PC-3 (cell line): Measurements from ENCODE around the gene PDXK. TPM values are rescaled to one million over a fixed set of nuclear protein-coding genes. Genes with fewer than 3 reads are reported as not detected.
A peak's percentile ranks its signal among the peaks of the same experiment; 100 is the strongest.

Source experiments
- ATAC-seq: fragments of 200-7000 bp; cut with Tn5 transposase; 2 replicates; pipeline ENCODE4 v1.9.1; 2020; ENCODE audit warnings: mild to moderate bottlenecking, moderate library complexity
- BruUV-seq: library from RNA; stranded (reverse); fragments of 400-500 nt; replicated peaks from 2 replicates; lab custom pipeline; 2021; lab: Mats Ljungman, UMichigan
- CTCF ChIA-PET: fragments of 300-600 bp; sonication (Branson Sonifier 250); formaldehyde crosslinking; loops from one replicate; lab custom pipeline; 2022; ENCODE audit warnings: antibody characterized with exemption; lab: Charles Lee
- POLR2A ChIA-PET: fragments of 300-600 bp; sonication (Branson Sonifier 250); formaldehyde crosslinking; loops from one replicate; lab custom pipeline; 2022; ENCODE audit warnings: antibody characterized with exemption; ENCODE audit not compliant: unreplicated experiment; lab: Charles Lee
- DNase-seq: peaks from one replicate; pipeline ENCODE4 v3.0.0-alpha.2; 2015
- H2AFZ ChIP-seq: fragments of 300-600 bp; sonication (generic); 2 replicates; pipeline ENCODE4 v1.6.0; 2016; ENCODE audit warnings: antibody characterized with exemption, low read length
- H3F3A ChIP-seq: fragments of 300-600 bp; sonication (generic); one replicate; pipeline ENCODE4 v1.6.0; 2017; ENCODE audit warnings: antibody characterized with exemption, low read length, control low read depth, mild to moderate bottlenecking; ENCODE audit not compliant: unreplicated experiment
- H3K27ac ChIP-seq: fragments of 300-600 bp; sonication (generic); 2 replicates; pipeline ENCODE4 v1.5.1; 2016; ENCODE audit warnings: mild to moderate bottlenecking, low read length
- H3K27me3 ChIP-seq: fragments of 300-600 bp; sonication (generic); 2 replicates; pipeline ENCODE4 v1.6.1; 2016; ENCODE audit warnings: low read length, mixed read lengths
- H3K36me3 ChIP-seq: fragments of 300-600 bp; sonication (generic); 2 replicates; pipeline ENCODE4 v1.6.1; 2016; ENCODE audit warnings: low read depth, mixed run types, low read length, mixed read lengths
- H3K4me1 ChIP-seq: fragments of 300-600 bp; sonication (generic); 2 replicates; pipeline ENCODE4 v1.5.1; 2016; ENCODE audit warnings: low read length; ENCODE audit not compliant: insufficient read depth
- H3K4me2 ChIP-seq: fragments of 300-600 bp; sonication (generic); 2 replicates; pipeline ENCODE4 v1.6.0; 2016; ENCODE audit warnings: low read length
- H3K4me3 ChIP-seq: fragments of 300-600 bp; sonication (generic); 2 replicates; pipeline ENCODE4 v1.5.1; 2016; ENCODE audit warnings: mild to moderate bottlenecking, low read length, mixed read lengths
- H3K79me2 ChIP-seq: fragments of 300-600 bp; sonication (generic); 2 replicates; pipeline ENCODE4 v1.6.1; 2017; ENCODE audit warnings: low read length, mixed read lengths
- H3K9ac ChIP-seq: fragments of 300-600 bp; sonication (generic); 2 replicates; pipeline ENCODE4 v1.6.0; 2016; ENCODE audit warnings: mild to moderate bottlenecking, low read length
- H3K9me2 ChIP-seq: fragments of 300-600 bp; sonication (generic); replicated peaks from 2 replicates; pipeline ENCODE4 v1.6.1; 2016; ENCODE audit warnings: mixed run types, low read length, mixed read lengths
- H3K9me3 ChIP-seq: fragments of 300-600 bp; sonication (generic); 2 replicates; pipeline ENCODE4 v1.6.1; 2016; ENCODE audit warnings: low read length, mixed read lengths
- H4K20me1 ChIP-seq: fragments of 300-600 bp; sonication (generic); 2 replicates; pipeline ENCODE4 v1.6.1; 2016; ENCODE audit warnings: low read length, mixed read lengths
- EZH2 ChIP-seq: fragments of 300-600 bp; sonication (generic); IDR thresholded peaks from one replicate; pipeline ENCODE4 v1.6.1; 2017; ENCODE audit warnings: antibody characterized with exemption, mild to moderate bottlenecking, low read length; ENCODE audit not compliant: unreplicated experiment
- EZH2phosphoT487 ChIP-seq: fragments of 300-600 bp; sonication (generic); IDR thresholded peaks from 2 replicates; pipeline ENCODE4 v1.6.1; 2018; ENCODE audit warnings: mild to moderate bottlenecking, antibody characterized with exemption, low read length, borderline replicate concordance
- intact Hi-C: fragments of 100-400 bp; cut with micrococcal nuclease; formaldehyde crosslinking; loops from 2 replicates; pipeline ENCODE4 v1.9.0; 2023
- total RNA-seq: library from RNA; depleted of rRNA; stranded (reverse); fragments of >200 nt; gene quantifications from 2 replicates; pipeline ENCODE4 v1.2.3, GENCODE V29; 2014
- TF ChIP-seq, protein P1 (sequence below): fragments of 300-600 bp; sonication (generic); conservative IDR thresholded peaks from 2 replicates; pipeline ENCODE4 v1.5.1; 2017; ENCODE audit warnings: antibody characterized with exemption, low read depth, mild to moderate bottlenecking, low read length

The PDXK gene
- total RNA-seq, 1 experiment from 2014 or later, result 464 TPM

DNA sequence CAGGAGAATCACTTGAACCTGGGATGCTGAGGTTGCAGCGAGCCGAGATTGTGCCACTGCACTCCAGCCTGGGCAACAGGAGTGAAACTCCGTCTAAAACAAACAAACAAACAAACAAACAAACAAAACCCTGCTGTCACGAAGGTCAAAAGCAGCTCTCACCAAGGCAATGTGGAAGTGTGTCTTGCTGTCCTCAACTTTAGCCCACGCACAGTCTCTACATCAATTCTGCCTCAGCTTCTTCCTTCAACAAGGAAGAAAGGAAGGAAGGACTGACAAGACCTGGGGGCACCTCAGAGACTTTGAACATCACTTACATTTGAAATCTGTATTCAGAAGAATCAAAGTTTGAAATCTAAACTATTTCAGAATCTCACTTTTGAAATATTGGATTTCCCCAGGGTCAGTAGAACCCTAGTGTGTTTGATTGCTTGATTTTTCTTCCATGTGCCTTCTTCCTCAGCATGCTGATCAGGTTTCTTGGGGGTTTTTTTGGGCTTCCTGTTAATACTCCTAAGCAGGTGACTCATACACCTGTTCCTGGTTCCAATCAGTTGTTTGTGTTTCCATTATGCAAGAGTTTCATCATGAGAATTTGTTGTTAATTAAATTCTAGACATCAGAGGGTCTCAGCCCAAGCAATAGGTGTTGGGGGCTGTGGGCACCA is 63.6 kb downstream of the PDXK start:
- Histone ChIP-seq H3K4me2 (peak overlapping the region; percentile 34), H3K27ac (peak overlapping the region; percentile 100), H3F3A (peaks cover 13% of the 10 kb centered on the region), H3K27me3 (no peaks in the 10 kb centered on the region), H4K20me1 (no peaks in the 10 kb centered on the region), H3K9me3 (no peaks in the 10 kb centered on the region), H3K79me2 (peaks cover 33% of the 10 kb centered on the region), H3K9me2 (no peaks in the 10 kb centered on the region), H3K4me1 (peaks cover 65% of the 10 kb centered on the region), H3K4me3 (no peak overlapping the region), H3K9ac (peak overlapping the region; percentile 52), H3K36me3 (no peaks in the 10 kb centered on the region), H2AFZ (no peak overlapping the region)
- ATAC-seq, result peak; percentile 9; the same call in 1 of the 2 replicates
- BruUV-seq, result no TSS peak
- DNase-seq, result peak; percentile 86
- intact Hi-C loops, result no loop called here
- ChIA-PET CTCF (no interaction called here), POLR2A (no interaction called here)
- TF ChIP-seq EZH2phosphoT487 (no peak), EZH2 (no peak)
- TF ChIP-seq, protein P1, sequence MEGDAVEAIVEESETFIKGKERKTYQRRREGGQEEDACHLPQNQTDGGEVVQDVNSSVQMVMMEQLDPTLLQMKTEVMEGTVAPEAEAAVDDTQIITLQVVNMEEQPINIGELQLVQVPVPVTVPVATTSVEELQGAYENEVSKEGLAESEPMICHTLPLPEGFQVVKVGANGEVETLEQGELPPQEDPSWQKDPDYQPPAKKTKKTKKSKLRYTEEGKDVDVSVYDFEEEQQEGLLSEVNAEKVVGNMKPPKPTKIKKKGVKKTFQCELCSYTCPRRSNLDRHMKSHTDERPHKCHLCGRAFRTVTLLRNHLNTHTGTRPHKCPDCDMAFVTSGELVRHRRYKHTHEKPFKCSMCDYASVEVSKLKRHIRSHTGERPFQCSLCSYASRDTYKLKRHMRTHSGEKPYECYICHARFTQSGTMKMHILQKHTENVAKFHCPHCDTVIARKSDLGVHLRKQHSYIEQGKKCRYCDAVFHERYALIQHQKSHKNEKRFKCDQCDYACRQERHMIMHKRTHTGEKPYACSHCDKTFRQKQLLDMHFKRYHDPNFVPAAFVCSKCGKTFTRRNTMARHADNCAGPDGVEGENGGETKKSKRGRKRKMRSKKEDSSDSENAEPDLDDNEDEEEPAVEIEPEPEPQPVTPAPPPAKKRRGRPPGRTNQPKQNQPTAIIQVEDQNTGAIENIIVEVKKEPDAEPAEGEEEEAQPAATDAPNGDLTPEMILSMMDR, result no peak

DNA sequence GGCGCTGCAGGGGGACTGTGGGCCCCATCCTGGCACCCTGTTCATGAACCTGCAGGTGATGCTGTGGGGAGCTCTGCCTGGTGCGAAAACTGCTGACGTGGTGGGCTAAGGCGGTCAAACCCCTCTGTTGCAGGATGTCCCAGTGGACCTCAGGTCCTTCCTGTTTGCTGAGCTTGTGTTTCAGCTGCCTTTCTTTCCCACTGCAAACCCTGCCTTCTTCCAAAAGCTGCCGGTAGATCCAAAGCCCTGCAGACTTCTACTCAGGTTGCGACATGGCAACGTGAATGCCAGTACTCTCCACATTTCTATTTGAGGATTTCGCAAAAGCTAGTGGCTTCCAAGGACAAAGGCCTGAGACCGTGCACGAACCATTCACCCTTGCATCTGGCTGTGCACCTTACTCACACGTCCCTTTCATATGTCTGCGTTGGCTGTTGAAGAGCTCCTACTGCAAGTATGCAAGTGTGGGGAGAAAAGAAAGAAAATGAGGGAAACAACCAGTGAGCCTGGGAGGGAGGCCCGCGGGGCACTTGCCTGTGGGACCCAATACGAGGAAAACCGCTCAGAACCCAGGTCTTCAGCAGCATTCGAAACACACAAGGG is 64.3 kb downstream of the PDXK start:
- Histone ChIP-seq H3K36me3 (no peaks in the 10 kb centered on the region), H3K9ac (peak overlapping the region; percentile 52), H2AFZ (no peak overlapping the region), H3F3A (peaks cover 7% of the 10 kb centered on the region), H3K4me2 (peak overlapping the region; percentile 34), H4K20me1 (no peaks in the 10 kb centered on the region), H3K4me3 (no peak overlapping the region), H3K27ac (peak overlapping the region; percentile 100), H3K4me1 (peaks cover 59% of the 10 kb centered on the region), H3K9me3 (no peaks in the 10 kb centered on the region), H3K27me3 (no peaks in the 10 kb centered on the region), H3K9me2 (no peaks in the 10 kb centered on the region), H3K79me2 (peaks cover 27% of the 10 kb centered on the region)
- ATAC-seq (no peak), DNase-seq (no peak)
- POLR2A ChIA-PET, result no interaction called here
- TF ChIP-seq EZH2 (no peak), EZH2phosphoT487 (no peak)
- TF ChIP-seq, protein P1, result no peak
- CTCF ChIA-PET, result no interaction called here
- BruUV-seq, result no TSS peak
- intact Hi-C loops, result no loop called here

DNA sequence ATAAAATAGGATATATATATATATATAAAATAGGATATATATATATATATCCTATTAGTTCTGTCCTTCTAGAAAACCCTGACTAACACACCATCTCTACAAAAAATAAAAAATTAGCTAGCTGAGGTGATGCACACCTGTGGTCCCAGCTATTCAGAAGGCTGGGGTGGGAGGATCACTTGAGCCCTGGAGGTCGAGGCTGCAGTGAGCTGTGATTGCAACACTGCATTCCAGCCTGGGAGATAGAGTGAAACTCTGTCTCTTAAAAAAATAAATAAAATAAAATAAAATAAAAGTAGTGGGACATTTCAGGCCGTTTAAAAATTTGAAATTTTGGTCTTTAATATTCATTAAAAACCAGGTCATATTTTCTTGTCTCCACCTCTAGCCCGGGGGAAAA is 66.2 kb downstream of the PDXK start:
- Histone ChIP-seq H3K9ac (no peak overlapping the region), H3F3A (no peaks in the 10 kb centered on the region), H3K27me3 (no peaks in the 10 kb centered on the region), H3K9me3 (no peaks in the 10 kb centered on the region), H2AFZ (no peak overlapping the region), H3K27ac (no peak overlapping the region), H3K9me2 (no peaks in the 10 kb centered on the region), H3K79me2 (peaks cover 30% of the 10 kb centered on the region), H3K36me3 (no peaks in the 10 kb centered on the region), H4K20me1 (no peaks in the 10 kb centered on the region), H3K4me1 (peaks cover 42% of the 10 kb centered on the region), H3K4me2 (no peak overlapping the region), H3K4me3 (no peak overlapping the region)
- intact Hi-C loops, result no loop called here
- CTCF ChIA-PET, result no interaction called here
- POLR2A ChIA-PET, result no interaction called here
- no peak for DNase-seq
- ATAC-seq, result no peak
- no TSS peak for BruUV-seq
- TF ChIP-seq EZH2phosphoT487, result no peak
- TF ChIP-seq, protein P1, result no peak
- TF ChIP-seq EZH2, result no peak
